Astrocyte of the hippocampus (primary cell): ENCODE data around the gene TRIM59.
A peak's percentile ranks its signal among the peaks of the same experiment; 100 is the strongest.

Source experiments
- DNase-seq: peaks from one replicate; pipeline ENCODE4 v3.0.0; 2011; ENCODE audit warnings: low read depth, low spot score

Gene TRIM59, protein sequence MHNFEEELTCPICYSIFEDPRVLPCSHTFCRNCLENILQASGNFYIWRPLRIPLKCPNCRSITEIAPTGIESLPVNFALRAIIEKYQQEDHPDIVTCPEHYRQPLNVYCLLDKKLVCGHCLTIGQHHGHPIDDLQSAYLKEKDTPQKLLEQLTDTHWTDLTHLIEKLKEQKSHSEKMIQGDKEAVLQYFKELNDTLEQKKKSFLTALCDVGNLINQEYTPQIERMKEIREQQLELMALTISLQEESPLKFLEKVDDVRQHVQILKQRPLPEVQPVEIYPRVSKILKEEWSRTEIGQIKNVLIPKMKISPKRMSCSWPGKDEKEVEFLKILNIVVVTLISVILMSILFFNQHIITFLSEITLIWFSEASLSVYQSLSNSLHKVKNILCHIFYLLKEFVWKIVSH

DNA sequence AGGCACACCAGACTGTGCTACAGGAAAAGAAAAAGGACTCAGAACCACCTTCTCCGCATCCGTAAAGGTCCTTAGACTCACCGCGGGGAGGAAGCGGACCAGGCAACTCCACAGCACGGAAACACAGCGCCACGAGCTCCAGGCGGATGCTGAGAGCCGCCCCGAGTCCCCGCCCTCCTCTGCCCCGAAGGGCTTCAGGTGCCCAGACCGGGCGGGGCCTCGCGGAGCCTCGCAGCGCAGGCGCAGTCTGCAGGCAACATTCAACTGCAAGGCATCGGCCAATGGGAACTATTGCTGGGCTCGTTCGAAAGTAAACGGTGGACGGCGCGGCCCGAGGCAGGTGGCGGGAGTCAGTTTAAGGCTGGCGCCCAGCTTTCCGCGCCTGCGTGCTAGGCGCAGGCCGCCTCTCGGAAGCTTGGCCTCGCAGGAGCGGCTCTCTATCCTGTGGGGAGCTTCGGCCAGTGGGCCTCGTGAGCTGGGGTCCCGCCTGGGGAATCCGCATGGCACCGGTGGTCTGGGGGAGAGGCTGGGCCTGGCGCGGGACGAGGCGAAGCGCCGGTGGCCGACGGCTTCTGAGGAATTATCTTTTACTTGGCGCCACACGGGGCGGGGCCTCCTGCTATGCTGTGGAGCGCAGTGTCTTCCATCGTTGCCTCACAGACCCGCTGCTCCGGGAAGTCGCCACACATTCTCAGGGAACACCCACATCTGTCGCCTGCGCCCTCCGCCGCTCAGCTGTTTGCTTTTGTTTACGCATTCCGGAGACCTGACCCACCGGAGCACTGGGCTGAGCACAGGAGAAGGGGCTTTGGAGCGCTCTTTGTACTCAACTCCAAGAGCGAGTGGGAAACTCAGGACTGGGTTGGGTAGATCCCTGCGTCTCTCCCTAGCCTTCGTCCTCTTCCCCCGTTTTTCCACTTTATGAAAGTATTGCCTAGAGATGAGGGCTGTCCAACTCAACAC, at the start of gene TRIM59:
Gene TRIM59 (minus strand): TSS at position 151 of the 963 bp plus-strand sequence. CDS start 10,603 bp downstream, outside the sequence.
- DNase-seq: peak; percentile 99

DNA sequence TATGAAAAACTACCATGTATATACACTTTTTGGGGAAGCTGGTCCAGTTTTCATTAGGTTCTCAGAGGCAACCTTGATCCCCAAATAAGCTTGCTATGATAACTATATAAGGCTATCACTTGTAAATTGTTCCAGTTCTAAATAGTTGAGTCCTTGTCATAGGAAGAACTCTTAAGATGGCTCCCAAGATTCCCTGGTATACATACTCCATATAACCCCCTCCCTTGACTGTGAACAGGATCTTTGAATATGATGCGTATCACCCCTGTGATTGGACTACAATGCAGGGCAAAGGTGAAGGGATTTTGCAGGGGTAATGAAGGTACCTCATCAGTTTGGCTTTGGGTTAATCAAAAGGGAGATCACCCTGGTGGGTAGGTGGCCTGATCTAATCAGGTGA, 48.6 kb upstream of the TRIM59 start:
- no peak for DNase-seq

DNA sequence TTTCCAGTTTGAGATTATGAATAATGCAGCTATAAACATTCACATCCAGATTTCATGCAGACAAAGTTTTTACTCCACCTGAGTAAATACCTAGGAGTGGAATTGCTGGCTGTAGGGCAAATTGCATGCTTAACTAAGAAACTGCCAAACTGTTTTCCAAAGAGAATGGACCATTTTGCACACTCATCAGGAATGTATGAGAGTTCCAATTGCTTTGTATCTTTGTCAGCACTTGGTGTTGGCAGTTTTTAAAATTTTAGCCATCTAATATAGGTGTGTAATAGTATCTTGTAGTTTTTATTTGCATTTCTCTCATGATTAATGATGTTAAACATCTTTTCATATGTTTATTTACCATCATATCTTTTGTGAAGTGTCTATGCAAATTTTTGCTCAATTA, 40.6 kb upstream of the TRIM59 start:
- DNase-seq: no peak

GRCh38 chr3:160486459-160486869, 36.9 kb upstream of the TRIM59 start:
- DNase-seq: peak; percentile 50

DNA sequence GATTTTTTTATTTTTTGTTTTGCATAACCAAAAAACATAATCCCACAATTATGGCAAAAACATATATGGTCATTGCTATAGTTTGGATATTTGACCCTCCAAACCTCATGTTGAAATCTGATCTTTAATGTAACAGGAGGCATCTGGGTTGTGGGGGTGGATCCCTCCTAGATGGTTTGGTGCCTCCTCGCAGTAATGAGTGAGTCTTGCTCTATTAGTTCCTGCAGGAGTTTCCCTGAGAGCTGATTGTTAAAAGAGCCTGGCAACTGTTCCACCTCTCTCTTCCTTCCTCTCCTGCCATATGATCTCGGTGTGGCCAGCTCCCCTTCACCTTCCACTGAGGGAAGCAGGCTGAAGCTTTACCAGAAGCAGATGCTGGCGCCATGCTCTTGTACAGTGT, 33.2 kb upstream of the TRIM59 start:
- DNase-seq: no peak

- no peak for DNase-seq
Observed at GRCh38 chr3:160481856-160482255, 32.3 kb upstream of the TRIM59 start.

GRCh38 chr3:160480931-160481330, 31.3 kb upstream of the TRIM59 start:
- DNase-seq: no peak

GRCh38 chr3:160479376-160479775, 29.8 kb upstream of the TRIM59 start:
- no peak for DNase-seq

GRCh38 chr3:160478338-160478737, 28.8 kb upstream of the TRIM59 start:
- DNase-seq: peak; percentile 18

GRCh38 chr3:160477750-160478149, 28.2 kb upstream of the TRIM59 start:
- peak; percentile 23 for DNase-seq

- no peak for DNase-seq
Observed at GRCh38 chr3:160475884-160476283, 26.3 kb upstream of the TRIM59 start.

DNA sequence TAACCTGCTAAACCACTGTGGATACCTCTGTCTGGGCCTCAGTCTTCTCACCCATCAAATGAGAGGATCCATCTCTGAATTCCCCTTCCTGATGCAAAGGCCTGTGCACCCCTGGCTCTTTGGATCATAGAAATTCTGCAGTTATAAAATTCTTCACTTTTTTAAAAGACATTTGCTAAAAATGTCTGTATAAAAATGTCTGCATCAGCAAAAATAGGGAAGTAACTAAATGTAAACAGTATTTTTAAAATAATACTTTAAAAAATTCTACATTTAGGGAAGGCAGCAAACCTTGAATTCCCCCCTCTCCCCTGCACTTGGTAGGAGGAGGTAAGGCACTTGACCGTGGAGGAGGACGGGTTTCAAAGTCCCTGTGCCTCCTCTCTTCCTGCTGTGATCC, 25.6 kb upstream of the TRIM59 start:
- DNase-seq: no peak

- DNase-seq: peak; percentile 33
Observed at GRCh38 chr3:160474416-160474838, 24.8 kb upstream of the TRIM59 start.

DNA sequence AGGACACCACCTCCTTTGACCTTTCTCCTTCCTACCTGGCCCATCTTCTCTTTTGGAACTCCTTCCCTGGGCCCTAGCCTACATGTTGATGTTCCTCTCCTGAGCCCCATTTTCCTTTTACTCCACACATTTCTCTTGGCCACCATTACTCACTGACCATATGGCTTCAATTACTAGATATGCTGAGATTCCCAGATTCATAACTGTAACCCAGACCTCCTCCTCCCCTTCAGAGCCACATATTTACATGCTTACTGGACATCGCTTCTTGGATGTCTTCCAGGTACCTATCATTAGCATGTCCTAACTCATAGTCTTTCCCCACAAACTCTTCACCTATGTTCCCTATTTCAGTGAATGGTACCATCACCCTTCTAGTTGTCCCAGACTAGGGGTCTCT, 24.4 kb upstream of the TRIM59 start:
- DNase-seq: peak; percentile 52

GRCh38 chr3:160473221-160473620, 23.6 kb upstream of the TRIM59 start:
- DNase-seq: peak; percentile 40

GRCh38 chr3:160472344-160472743, 22.8 kb upstream of the TRIM59 start:
- DNase-seq: no peak

DNA sequence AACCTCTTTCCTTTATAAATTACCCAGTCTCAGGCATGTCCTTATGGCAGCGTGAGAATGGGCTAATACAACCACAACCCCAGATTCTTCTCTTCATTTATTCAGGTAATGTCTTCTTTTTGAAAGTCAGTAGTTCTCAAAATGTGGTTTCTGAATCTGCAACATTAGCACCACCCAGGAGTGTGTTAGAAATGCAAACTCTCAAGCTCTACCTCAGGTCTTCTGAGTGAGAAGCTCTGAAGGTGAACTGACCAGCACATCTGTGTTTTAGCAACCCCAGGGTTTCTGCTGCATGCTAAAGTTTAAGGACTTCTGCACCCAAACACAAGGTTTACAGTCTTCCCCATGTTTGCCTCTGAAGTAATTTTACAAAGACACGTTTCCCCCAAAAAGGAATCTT, 22.3 kb upstream of the TRIM59 start:
- DNase-seq: no peak

DNA sequence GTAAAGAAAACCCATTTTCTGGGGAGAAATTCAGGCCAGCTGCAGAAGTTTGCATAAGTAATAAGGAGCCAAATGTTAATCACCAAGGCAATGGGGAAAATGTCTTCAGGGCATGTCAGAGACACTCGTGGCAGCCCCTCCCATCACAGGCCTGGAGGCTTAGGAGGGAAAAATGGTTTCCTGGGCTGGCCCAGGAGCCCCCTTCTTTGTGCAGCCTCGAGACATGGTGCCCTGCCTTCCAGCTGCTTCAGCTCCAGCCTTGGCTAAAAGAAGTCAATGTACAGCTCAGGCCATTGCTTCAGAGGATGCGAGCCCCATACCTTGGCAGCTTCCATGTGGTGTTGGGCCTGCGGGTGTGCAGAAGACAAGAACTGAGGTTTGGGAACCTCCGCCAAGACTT, 20.6 kb upstream of the TRIM59 start:
- DNase-seq: no peak

DNA sequence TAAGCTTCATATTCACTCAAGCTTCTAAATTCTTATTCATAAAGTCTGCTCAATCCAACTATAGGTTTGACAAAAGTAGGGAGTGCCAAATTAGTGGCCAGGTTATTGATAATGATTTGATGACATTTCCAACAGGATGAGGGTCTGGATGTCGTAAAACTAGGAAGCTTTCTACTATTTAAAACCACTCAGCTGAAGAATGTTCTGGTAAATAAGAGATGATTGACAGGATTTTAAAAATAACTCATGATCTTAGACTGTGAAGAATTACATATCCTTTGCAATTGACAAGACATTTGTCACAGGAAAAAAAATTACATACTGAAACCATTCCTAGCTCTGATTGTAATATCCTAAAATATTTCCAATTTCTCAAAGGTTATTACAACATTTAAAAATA, 15.4 kb upstream of the TRIM59 start:
- DNase-seq: no peak

DNA sequence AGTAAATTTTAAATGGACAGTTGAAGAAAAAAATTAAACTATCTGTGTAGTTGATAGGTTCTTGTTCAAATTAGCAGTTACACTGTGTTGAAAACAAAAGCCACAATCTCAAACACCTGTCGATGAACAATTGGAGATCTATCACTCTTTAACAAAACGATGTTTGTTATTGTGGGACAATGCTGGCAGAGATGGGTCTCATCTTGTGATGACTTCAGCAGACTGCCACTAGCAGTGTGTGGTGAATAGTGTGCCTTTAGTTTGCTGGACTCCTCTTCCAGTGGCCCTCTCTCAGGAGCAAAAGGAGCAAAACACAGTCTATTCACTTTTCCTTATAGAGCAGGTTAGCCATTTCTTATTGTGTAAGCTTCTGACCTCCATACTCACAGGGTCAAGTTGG, 14.7 kb upstream of the TRIM59 start:
- no peak for DNase-seq

GRCh38 chr3:160460033-160460432, 10.4 kb upstream of the TRIM59 start:
- DNase-seq: no peak

- DNase-seq: no peak
Observed at GRCh38 chr3:160459450-160459970, 9.9 kb upstream of the TRIM59 start.
